Fibroblast of mammary gland (primary cell): ENCODE measurements around the gene SLC22A23.

Experiments used
- DNase-seq: peaks from one replicate; pipeline ENCODE4 v3.0.0-alpha.2; 2010; ENCODE audit warnings: low read depth
- H3K4me3 ChIP-seq: 2 replicates; pipeline ENCODE4 v1.5.1; 2011; ENCODE audit warnings: low read depth, mild to moderate bottlenecking, low read length, moderate library complexity; ENCODE audit not compliant: control insufficient read depth
- TF ChIP-seq, protein P1 (sequence below): conservative IDR thresholded peaks from 2 replicates; pipeline ENCODE4 v1.5.1; 2011; ENCODE audit warnings: low read depth, low read length, inconsistent platforms; ENCODE audit not compliant: control insufficient read depth, insufficient read depth

Gene SLC22A23

GRCh38 chr6:3320238-3320811, 136.5 kb downstream of the SLC22A23 start:
- no peak overlapping the region for H3K4me3 ChIP-seq
- no peak for DNase-seq
- TF ChIP-seq, protein P1, sequence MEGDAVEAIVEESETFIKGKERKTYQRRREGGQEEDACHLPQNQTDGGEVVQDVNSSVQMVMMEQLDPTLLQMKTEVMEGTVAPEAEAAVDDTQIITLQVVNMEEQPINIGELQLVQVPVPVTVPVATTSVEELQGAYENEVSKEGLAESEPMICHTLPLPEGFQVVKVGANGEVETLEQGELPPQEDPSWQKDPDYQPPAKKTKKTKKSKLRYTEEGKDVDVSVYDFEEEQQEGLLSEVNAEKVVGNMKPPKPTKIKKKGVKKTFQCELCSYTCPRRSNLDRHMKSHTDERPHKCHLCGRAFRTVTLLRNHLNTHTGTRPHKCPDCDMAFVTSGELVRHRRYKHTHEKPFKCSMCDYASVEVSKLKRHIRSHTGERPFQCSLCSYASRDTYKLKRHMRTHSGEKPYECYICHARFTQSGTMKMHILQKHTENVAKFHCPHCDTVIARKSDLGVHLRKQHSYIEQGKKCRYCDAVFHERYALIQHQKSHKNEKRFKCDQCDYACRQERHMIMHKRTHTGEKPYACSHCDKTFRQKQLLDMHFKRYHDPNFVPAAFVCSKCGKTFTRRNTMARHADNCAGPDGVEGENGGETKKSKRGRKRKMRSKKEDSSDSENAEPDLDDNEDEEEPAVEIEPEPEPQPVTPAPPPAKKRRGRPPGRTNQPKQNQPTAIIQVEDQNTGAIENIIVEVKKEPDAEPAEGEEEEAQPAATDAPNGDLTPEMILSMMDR, result no peak

GRCh38 chr6:3319610-3320200, 137.1 kb downstream of the SLC22A23 start:
- DNase-seq, result no peak
- TF ChIP-seq, protein P1, result no peak
- H3K4me3 ChIP-seq, result no peak overlapping the region

DNA sequence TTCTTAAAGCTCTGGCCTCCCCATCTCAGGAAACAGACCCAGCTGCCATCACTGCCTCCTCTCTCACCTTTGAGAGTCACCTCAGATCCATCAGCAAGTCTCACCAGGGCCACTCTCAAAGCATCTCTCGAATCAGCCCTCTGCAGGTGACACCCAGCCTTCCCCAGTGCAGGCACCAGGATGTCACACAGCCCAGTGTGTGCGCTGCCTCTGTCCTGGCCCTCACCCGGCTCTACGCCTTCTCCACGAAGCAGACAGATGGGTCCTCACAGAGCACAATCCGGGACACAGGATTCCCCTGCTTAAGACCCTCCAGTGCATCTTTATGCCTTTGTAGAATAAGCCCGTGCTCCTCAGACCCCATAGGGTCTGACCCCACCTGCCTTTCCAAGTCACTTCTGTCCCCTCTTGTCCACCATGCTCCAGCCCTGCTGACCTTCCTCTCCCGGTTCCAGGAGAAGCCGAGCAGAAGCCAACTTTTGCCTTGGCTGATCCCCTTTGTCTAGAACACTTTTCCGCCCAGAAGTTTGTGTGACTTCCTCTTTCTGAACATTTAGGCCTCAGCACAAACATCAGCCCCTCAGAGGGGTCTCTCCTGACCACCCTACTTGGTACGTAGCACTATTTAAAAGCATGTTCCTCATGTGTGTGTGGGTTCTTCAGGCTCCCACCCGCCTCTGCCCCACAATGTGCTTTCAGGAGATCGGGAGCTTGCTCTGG, 137.9 kb downstream of the SLC22A23 start:
- DNase-seq, result no peak
- TF ChIP-seq, protein P1, result no peak
- no peak overlapping the region for H3K4me3 ChIP-seq

DNA sequence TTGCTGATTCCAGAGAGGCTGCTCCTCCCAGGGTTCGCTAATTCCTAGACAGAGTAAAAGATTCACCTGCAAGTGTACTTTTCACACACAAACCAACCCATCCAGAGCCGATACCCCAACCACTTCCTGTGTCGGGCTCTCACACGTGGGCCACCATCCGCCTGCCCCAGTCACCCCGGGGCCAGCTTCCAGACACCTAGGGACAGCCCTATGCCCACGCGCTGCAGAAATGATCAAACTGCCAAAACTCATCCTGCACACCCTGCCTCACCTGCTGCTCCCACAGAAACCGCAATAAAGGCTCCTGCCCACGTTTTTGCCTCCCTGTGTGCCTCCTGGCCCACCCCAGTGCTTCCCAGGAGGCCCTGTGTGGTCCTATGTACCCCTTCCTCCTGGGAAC, 138.6 kb downstream of the SLC22A23 start:
- no peak overlapping the region for H3K4me3 ChIP-seq
- DNase-seq, result no peak

GRCh38 chr6:3317741-3318211, 139.1 kb downstream of the SLC22A23 start:
- peak; percentile 47 for DNase-seq
- TF ChIP-seq, protein P1, result no peak
- no peak overlapping the region for H3K4me3 ChIP-seq

More for the DNA sequence above, 138.6 kb downstream of the SLC22A23 start:
- TF ChIP-seq, protein P1, result no peak

DNA sequence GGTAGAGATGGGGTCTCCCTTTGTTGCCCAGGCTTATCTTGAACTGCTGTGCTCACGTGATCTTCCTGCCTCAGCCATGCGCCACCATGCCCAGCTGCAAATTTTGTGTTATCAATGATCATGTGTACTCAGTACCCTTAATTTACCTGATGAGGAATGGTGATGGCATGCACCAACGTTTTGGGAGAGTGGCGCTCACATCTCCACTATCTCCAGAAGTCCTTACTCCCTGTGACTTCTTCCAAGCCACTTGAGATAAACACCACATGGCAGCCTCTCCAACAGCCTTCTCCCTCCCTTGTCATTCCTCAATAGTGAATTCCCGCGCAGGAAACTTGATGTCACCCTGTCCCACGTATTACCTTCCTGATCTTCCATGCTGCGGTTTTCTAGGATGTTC, 140.0 kb downstream of the SLC22A23 start:
- no peak overlapping the region for H3K4me3 ChIP-seq
- TF ChIP-seq, protein P1, result no peak
- DNase-seq, result no peak
